B cell (primary cell): ENCODE measurements around the gene NHSL2. TPM values are rescaled to one million over a fixed set of nuclear protein-coding genes. Genes with fewer than 3 reads are reported as not detected.

Experiments used
- ATAC-seq: fragments of 200-7000 bp; cut with Tn5 transposase; one replicate; pipeline ENCODE4 v1.10.0; 2021; ENCODE audit warnings: low read depth, mild to moderate bottlenecking, moderate number of reproducible peaks, moderate library complexity
- CTCF ChIA-PET: fragments of 350-600 bp; sonication (Branson Sonifier 250); formaldehyde crosslinking; loops from one replicate; lab custom pipeline; 2021; ENCODE audit warnings: antibody characterized with exemption, inconsistent platforms; lab: Charles Lee
- POLR2A ChIA-PET: fragments of 350-600 bp; sonication (Branson Sonifier 250); formaldehyde crosslinking; loops from one replicate; lab custom pipeline; 2021; ENCODE audit warnings: antibody characterized with exemption; lab: Charles Lee
- DNase-seq: peaks from one replicate; pipeline ENCODE4 v3.0.0; 2013
- H2AFZ ChIP-seq: 2 replicates; pipeline ENCODE4 v1.6.1; 2012; ENCODE audit warnings: mild to moderate bottlenecking, low read depth, low read length; ENCODE audit not compliant: insufficient read depth, poor library complexity, severe bottlenecking
- H3K27ac ChIP-seq, 2 donors: 1 replicate in 1 of 2; 2 replicates in 1 of 2; pipeline ENCODE4 v1.5.1; 2012 to 2013; ENCODE audit warnings: low read length in 2 of 2, mild to moderate bottlenecking in 2 of 2, moderate library complexity in 1 of 2
- H3K27me3 ChIP-seq, 4 experiments: fragments of 200-600 bp in 1 of 4; sonication (generic) in 1 of 4; replicated peaks in 1 of 4; 1 replicate in 2 of 4; 2 replicates in 2 of 4; pipeline versions ENCODE4 v1.6.1 to v1.7.0; 2013 to 2016; ENCODE audit warnings: low read length in 3 of 4, mild to moderate bottlenecking in 2 of 4, mixed read lengths in 1 of 4, moderate library complexity in 1 of 4; ENCODE audit not compliant: insufficient read depth in 4 of 4, control insufficient read depth in 3 of 4; ENCODE audit errors: control extremely low read depth in 1 of 4
- H3K36me3 ChIP-seq, 2 experiments: replicated peaks in 1 of 2; 1 replicate in 1 of 2; 2 replicates in 1 of 2; pipeline versions ENCODE4 v1.6.1 to v1.7.1; 2013; ENCODE audit warnings: low read length in 1 of 2; ENCODE audit not compliant: insufficient read depth in 2 of 2, control insufficient read depth in 1 of 2; ENCODE audit errors: control extremely low read depth in 1 of 2, extremely low read depth in 1 of 2
- H3K4me1 ChIP-seq, 2 donors: fragments of 200-600 bp in 1 of 2; sonication (generic) in 1 of 2; 1 replicate in 1 of 2; 2 replicates in 1 of 2; pipeline versions ENCODE4 v1.5.1 to v1.6.1; 2013 to 2017; ENCODE audit warnings: low read length in 2 of 2; ENCODE audit not compliant: control insufficient read depth in 2 of 2, insufficient read depth in 2 of 2
- H3K4me2 ChIP-seq: replicated peaks from 2 replicates; pipeline ENCODE3; 2012; ENCODE audit warnings: mild to moderate bottlenecking, low read depth, low read length; ENCODE audit not compliant: poor library complexity, severe bottlenecking
- H3K4me3 ChIP-seq, 5 experiments: fragments of 200-600 bp in 1 of 5; sonication (generic) in 1 of 5; 1 replicate in 3 of 5; 2 replicates in 2 of 5; pipeline versions ENCODE4 v1.5.1 to v1.7.0; 2011 to 2016; ENCODE audit warnings: low read length in 4 of 5, mild to moderate bottlenecking in 4 of 5, low read depth in 2 of 5, control low read depth in 1 of 5, moderate library complexity in 1 of 5; ENCODE audit not compliant: insufficient read depth in 1 of 5; ENCODE audit errors: control extremely low read depth in 1 of 5, extremely low read depth in 1 of 5
- H3K79me2 ChIP-seq: fragments of 200-600 bp; sonication (generic); one replicate; pipeline ENCODE4 v1.6.0; 2016; ENCODE audit warnings: low read length; ENCODE audit not compliant: control insufficient read depth, insufficient read depth
- H3K9ac ChIP-seq: fragments of 200-600 bp; sonication (generic); 2 replicates; pipeline ENCODE4 v1.6.1; 2017; ENCODE audit warnings: mild to moderate bottlenecking, low read length, moderate library complexity
- H3K9me3 ChIP-seq, 3 donors: one replicate each; pipeline versions ENCODE4 v1.6.1 to v1.7.1; 2013; ENCODE audit warnings: low read length in 2 of 3; ENCODE audit not compliant: control insufficient read depth in 2 of 3, insufficient read depth in 1 of 3; ENCODE audit errors: control extremely low read depth in 1 of 3
- H4K20me1 ChIP-seq: 2 replicates; pipeline ENCODE4 v1.6.0; 2012; ENCODE audit warnings: mild to moderate bottlenecking, low read length; ENCODE audit not compliant: insufficient read depth, control insufficient read depth, poor library complexity, severe bottlenecking
- H3K27ac Mint-ChIP-seq: one replicate; pipeline ENCODE4 v1.8.0; 2021; ENCODE audit warnings: mixed read lengths
- H3K27me3 Mint-ChIP-seq: one replicate; pipeline ENCODE4 v1.8.0; 2021; ENCODE audit warnings: mixed read lengths
- H3K4me1 Mint-ChIP-seq: one replicate; pipeline ENCODE4 v1.8.0; 2021; ENCODE audit warnings: mixed read lengths
- H3K4me3 Mint-ChIP-seq: one replicate; pipeline ENCODE4 v1.8.0; 2021; ENCODE audit warnings: mixed read lengths
- H3K9me3 Mint-ChIP-seq: one replicate; pipeline ENCODE4 v1.8.0; 2022; ENCODE audit warnings: mixed read lengths; ENCODE audit not compliant: insufficient read depth
- EZH2 ChIP-seq: IDR thresholded peaks from 2 replicates; pipeline ENCODE4 v1.6.1; 2012; ENCODE audit warnings: borderline replicate concordance, low read depth, mild to moderate bottlenecking, moderate library complexity, low read length; ENCODE audit not compliant: insufficient read depth, poor library complexity, severe bottlenecking
- WGBS: methylation state at CpG from one replicate; pipeline ENCODE4 v1.1.5; 2013; ENCODE audit warnings: missing lambda C conversion rate; ENCODE audit not compliant: insufficient coverage; 5-methylcytosine and 5-hydroxymethylcytosine counted together
- intact Hi-C: fragments of 100-400 bp; cut with micrococcal nuclease; formaldehyde crosslinking; loops from one replicate; pipeline ENCODE4 v1.10.0; 2022
- polyA plus RNA-seq: library from polyadenylated mRNA; depleted of rRNA; stranded (reverse); fragments of >200 nt; gene quantifications from 2 replicates; pipeline ENCODE4 v1.2.3, GENCODE V29; 2012
- total RNA-seq, 2 donors: library from RNA; stranded (reverse); fragments of 120-200 nt in 1 of 2; gene quantifications; 1 replicate in 1 of 2; 2 replicates in 1 of 2; pipeline versions ENCODE4 v1.2.3 to v1.2.4, GENCODE V29; 2013 to 2022
- TF ChIP-seq, protein P1 (sequence below): fragments of 200-600 bp; IDR thresholded peaks from one replicate; pipeline ENCODE4 v1.8.0; 2022; ENCODE audit warnings: antibody characterized with exemption, mild to moderate bottlenecking

Gene NHSL2
- total and polyA plus RNA-seq, 2 donors (not counting 1 experiment from before 2014, with no cell fraction given), result 0.16 to 1.7 TPM

DNA sequence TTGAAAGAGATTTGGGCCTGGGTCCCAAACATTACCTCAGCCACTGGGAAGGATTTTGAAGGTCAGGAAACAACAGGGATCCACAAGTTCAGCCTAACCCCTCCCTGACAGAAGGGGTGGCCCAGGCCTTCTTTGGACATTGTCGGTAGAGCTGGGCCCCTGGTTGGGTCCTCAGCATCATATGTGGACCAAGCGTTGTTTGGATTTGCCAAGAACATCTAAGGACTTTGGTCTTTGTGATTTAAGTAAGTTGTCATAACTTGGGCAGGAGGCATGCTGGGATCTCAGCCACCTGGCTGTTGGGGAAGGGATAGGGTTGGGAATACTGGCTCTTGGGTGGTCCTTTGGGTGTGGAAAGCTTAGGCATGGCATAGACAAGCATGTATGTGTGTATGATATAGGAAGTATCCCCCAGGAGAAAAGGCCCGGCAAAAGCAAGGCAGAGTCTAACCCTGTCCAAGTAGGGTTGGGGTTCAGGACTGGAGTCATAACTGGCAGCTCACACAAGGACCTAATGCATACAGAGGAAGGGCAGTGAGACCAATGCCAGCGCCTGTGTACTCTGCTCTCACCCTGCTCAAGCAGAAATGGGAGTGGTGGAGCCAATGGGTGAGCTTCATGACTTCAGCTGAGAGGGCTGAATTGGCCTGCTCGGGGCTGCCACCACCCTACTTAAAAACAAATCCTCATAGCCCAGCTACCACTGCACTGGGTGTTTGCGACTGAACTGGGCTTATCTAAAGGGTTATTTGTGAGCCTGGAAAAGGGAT lies 118.2 kb downstream of the NHSL2 start:
- Mint-ChIP-seq H3K27me3 (no peaks in the 10 kb centered on the region), H3K4me3 (no peak overlapping the region), H3K9me3 (no peaks in the 10 kb centered on the region), H3K27ac (no peak overlapping the region), H3K4me1 (no peaks in the 10 kb centered on the region)
- ATAC-seq (no peak), DNase-seq (no peak)
- Histone ChIP-seq H3K27ac (no peak overlapping the region), H2AFZ (no peak overlapping the region), H3K27me3 (no peaks in the 10 kb centered on the region), H3K36me3 (no peaks in the 10 kb centered on the region), H3K4me2 (no peak overlapping the region), H3K4me1 (no peaks in the 10 kb centered on the region), H3K9ac (no peak overlapping the region), H3K4me3 (no peak overlapping the region), H3K9me3 (no peaks in the 10 kb centered on the region), H3K79me2 (no peaks in the 10 kb centered on the region), H4K20me1 (no peaks in the 10 kb centered on the region)
- WGBS, result 100% methylated on average over 2 of the region's 6 CpGs
- TF ChIP-seq, protein P1, sequence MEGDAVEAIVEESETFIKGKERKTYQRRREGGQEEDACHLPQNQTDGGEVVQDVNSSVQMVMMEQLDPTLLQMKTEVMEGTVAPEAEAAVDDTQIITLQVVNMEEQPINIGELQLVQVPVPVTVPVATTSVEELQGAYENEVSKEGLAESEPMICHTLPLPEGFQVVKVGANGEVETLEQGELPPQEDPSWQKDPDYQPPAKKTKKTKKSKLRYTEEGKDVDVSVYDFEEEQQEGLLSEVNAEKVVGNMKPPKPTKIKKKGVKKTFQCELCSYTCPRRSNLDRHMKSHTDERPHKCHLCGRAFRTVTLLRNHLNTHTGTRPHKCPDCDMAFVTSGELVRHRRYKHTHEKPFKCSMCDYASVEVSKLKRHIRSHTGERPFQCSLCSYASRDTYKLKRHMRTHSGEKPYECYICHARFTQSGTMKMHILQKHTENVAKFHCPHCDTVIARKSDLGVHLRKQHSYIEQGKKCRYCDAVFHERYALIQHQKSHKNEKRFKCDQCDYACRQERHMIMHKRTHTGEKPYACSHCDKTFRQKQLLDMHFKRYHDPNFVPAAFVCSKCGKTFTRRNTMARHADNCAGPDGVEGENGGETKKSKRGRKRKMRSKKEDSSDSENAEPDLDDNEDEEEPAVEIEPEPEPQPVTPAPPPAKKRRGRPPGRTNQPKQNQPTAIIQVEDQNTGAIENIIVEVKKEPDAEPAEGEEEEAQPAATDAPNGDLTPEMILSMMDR, result no peak
- no peak for TF ChIP-seq EZH2
- CTCF ChIA-PET, result interaction anchor here (0.6 to 1.4 kb wide), 3 partner anchors 8 to 97 kb away, joined by 3 to 4 read pairs (median 3); no protein-coding TSS in a partner anchor
- POLR2A ChIA-PET, result no interaction called here
- intact Hi-C loops, result no loop called here
